Skeletal muscle tissue (tissue), 4 donors: ENCODE measurements around the gene CAPN10. TPM values are rescaled to one million over a fixed set of nuclear protein-coding genes. Genes with fewer than 3 reads are reported as not detected.

Experiments used
- H3K27ac ChIP-seq: one replicate; pipeline ENCODE4 v1.7.0; 2013; ENCODE audit warnings: mild to moderate bottlenecking, low read depth, low read length, inconsistent platforms
- H3K27me3 ChIP-seq, 3 donors: one replicate each; pipeline ENCODE4 v1.7.0; 2013; ENCODE audit warnings: low read length in 3 of 3; ENCODE audit not compliant: control insufficient read depth in 3 of 3, insufficient read depth in 3 of 3
- H3K36me3 ChIP-seq, 3 donors: one replicate each; pipeline ENCODE4 v1.7.0; 2013; ENCODE audit warnings: low read length in 3 of 3; ENCODE audit not compliant: control insufficient read depth in 3 of 3, insufficient read depth in 3 of 3
- H3K4me1 ChIP-seq, 3 donors: one replicate each; pipeline ENCODE4 v1.7.0; 2013; ENCODE audit warnings: low read length in 3 of 3, mild to moderate bottlenecking in 3 of 3; ENCODE audit not compliant: control insufficient read depth in 3 of 3, insufficient read depth in 3 of 3
- H3K4me3 ChIP-seq, 3 donors: one replicate each; pipeline ENCODE4 v1.7.0; 2013; ENCODE audit warnings: low read length in 3 of 3
- H3K9ac ChIP-seq, 3 donors: one replicate each; pipeline ENCODE4 v1.7.0; 2013; ENCODE audit warnings: low read length in 3 of 3, mild to moderate bottlenecking in 3 of 3, moderate library complexity in 2 of 3, low read depth in 1 of 3
- H3K9me3 ChIP-seq, 3 donors: one replicate each; pipeline ENCODE4 v1.7.0; 2013; ENCODE audit warnings: low read length in 3 of 3; ENCODE audit not compliant: control insufficient read depth in 3 of 3
- total RNA-seq: library from RNA; depleted of rRNA; stranded (reverse); fragments of >200 nt; gene quantifications from one replicate; pipeline ENCODE4 v1.2.3, GENCODE V29; 2014
- donor health status: Osteomylitis.

Gene CAPN10
- total RNA-seq, 1 donor from 2014 or later = 12.0 TPM

- H3K4me3 ChIP-seq = peak overlapping the region; percentile 79 to 83 (median 83)
- H3K36me3 ChIP-seq = peaks cover 1 to 11% (median 5%) of the 10 kb centered on the region in 3 donors
- no peak overlapping the region for H3K27ac ChIP-seq
- H3K9ac ChIP-seq = peak overlapping the region; percentile 47 to 88 (median 74)
- no peaks in the 10 kb centered on the region for H3K27me3 ChIP-seq
- no peaks in the 10 kb centered on the region for H3K9me3 ChIP-seq
- H3K4me1 ChIP-seq = peaks cover 35 to 54% (median 47%) of the 10 kb centered on the region in 3 donors
Observed at GRCh38 chr2:240569523-240569997, 17.0 kb upstream of the CAPN10 start.

GRCh38 chr2:240569998-240570530, 16.5 kb upstream of the CAPN10 start:
- Histone ChIP-seq H3K27ac (no peak overlapping the region), H3K4me3 (peak overlapping the region in 2 of 3 donors; percentile 79 to 83), H3K36me3 (peaks cover 7 to 16% (median 9%) of the 10 kb centered on the region in 3 donors), H3K9ac (peak overlapping the region in 2 of 3 donors; percentile 20 to 40), H3K9me3 (no peaks in the 10 kb centered on the region), H3K4me1 (peaks cover 35 to 51% (median 46%) of the 10 kb centered on the region in 3 donors), H3K27me3 (no peaks in the 10 kb centered on the region)

- no peaks in the 10 kb centered on the region for H3K9me3 ChIP-seq
- H3K27me3 ChIP-seq = no peaks in the 10 kb centered on the region
- peak overlapping the region in 1 of 3 donors; percentile 8 for H3K9ac ChIP-seq
- no peak overlapping the region for H3K4me3 ChIP-seq
- peaks cover 33 to 44% (median 40%) of the 10 kb centered on the region in 3 donors for H3K4me1 ChIP-seq
- no peak overlapping the region for H3K27ac ChIP-seq
- H3K36me3 ChIP-seq = peaks cover 7 to 20% (median 11%) of the 10 kb centered on the region in 3 donors
Observed at GRCh38 chr2:240570531-240571313, 15.8 kb upstream of the CAPN10 start.

DNA sequence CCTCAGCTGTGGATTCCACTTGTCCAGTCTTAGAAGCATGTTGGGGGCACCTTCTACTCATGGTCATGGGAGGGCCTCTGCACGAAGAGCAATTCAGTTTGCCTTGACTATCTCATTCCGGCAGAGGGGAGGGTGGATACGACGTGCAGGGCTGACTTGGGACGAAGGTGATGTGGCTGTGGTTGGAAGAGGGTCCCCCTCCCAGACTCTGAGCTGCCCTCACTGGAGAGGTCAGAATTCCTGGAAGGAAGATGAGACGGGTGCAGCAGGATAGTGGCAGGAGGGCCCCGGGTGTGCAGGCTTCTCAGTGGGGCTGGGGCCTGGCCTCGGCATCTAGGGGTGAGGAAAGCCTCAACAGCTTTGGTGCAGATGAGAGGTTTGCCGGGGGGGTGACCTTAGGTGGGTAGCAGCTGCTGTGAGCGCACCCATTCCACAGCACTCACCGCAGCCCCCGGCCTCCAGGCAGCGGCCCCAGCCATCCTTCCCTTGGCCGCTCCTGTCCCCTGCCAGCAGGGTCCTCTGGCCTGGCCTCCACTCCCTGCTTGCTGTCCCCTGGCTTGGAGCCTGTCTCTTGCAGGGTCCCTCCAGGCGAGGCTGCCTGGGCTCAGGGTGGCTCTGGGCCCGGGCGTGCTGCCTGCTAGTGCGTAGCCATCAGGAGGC, 15.1 kb upstream of the CAPN10 start:
- peak overlapping the region in 1 of 3 donors; percentile 8 for H3K9ac ChIP-seq
- no peak overlapping the region for H3K27ac ChIP-seq
- H3K4me3 ChIP-seq = no peak overlapping the region
- H3K27me3 ChIP-seq = no peaks in the 10 kb centered on the region
- H3K36me3 ChIP-seq = peaks cover 11 to 20% (median 15%) of the 10 kb centered on the region in 3 donors
- no peaks in the 10 kb centered on the region for H3K9me3 ChIP-seq
- peaks cover 27 to 38% (median 34%) of the 10 kb centered on the region in 3 donors for H3K4me1 ChIP-seq

DNA sequence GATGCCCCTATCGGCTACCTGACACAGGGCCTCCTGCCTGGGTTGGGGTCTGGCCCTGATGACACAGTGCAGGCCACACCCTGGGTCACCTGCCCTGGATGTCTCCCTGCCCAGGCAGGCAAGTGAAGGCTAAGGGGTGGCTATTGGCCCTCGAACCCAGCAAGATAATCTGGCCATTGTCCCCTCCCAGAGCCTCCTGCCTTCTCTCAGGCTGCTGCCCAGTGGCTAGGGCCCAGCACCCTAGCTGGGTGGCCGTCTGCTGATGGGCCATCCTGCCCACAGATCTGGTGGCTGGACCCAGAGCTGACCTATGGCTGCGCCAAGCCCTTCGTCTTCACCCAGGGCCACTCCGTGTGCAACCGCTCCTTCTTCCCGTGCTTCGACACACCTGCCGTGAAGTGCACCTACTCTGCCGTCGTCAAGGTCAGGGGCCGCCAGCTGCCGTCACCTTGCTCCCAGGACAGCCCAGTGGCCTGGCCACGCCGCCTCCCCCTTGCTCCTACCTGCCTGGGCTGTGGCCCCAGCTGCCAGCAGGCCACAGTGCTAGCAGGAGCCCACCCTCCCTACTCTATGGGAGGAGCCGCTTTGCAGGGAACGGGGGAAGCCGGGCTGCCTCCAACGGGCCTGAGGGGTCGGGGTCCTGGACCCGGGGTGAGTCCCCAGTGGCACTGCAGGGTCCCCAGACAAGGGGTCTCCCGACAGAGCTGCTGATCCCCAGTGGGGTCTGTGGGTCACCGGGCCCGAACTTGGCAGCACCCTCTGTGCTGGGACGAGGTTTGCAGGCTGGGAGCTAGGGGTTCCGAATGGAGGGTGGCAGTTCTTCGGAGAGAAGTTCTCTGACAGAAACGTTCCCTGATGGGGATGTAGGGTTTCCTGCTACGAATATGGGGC, 14.1 kb upstream of the CAPN10 start:
- peaks cover 12 to 27% (median 20%) of the 10 kb centered on the region in 3 donors for H3K36me3 ChIP-seq
- H3K9ac ChIP-seq = no peak overlapping the region
- H3K27ac ChIP-seq = no peak overlapping the region
- no peak overlapping the region for H3K4me3 ChIP-seq
- H3K4me1 ChIP-seq = peaks cover 18 to 29% (median 25%) of the 10 kb centered on the region in 3 donors
- no peaks in the 10 kb centered on the region for H3K9me3 ChIP-seq
- H3K27me3 ChIP-seq = no peaks in the 10 kb centered on the region

DNA sequence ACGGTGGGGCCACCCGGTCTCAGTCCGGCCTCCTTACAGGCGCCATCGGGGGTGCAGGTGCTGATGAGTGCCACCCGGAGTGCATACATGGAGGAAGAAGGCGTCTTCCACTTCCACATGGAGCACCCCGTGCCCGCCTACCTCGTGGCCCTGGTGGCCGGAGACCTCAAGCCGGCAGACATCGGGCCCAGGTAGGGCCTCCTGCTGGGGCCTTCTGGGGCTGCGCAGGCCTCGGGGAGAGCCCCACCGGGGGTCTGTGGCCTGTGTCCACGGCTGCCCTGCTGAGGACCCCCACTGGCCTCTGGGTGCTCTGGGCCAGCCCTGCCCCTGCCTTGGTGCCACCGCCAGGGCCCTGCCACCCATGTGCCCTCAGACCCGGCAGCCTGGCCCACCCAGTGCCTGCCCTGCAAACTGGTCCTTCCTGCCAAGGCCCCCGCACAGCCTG, 13.4 kb upstream of the CAPN10 start:
- H3K9ac ChIP-seq = no peak overlapping the region
- no peak overlapping the region for H3K27ac ChIP-seq
- H3K9me3 ChIP-seq = no peaks in the 10 kb centered on the region
- H3K4me3 ChIP-seq = no peak overlapping the region
- peaks cover 16 to 32% (median 20%) of the 10 kb centered on the region in 3 donors for H3K36me3 ChIP-seq
- H3K4me1 ChIP-seq = peaks cover 14 to 23% (median 19%) of the 10 kb centered on the region in 3 donors
- H3K27me3 ChIP-seq = no peaks in the 10 kb centered on the region

GRCh38 chr2:240573516-240574385, 12.8 kb upstream of the CAPN10 start:
- peaks cover 16 to 34% (median 20%) of the 10 kb centered on the region in 3 donors for H3K36me3 ChIP-seq
- H3K27ac ChIP-seq = no peak overlapping the region
- H3K9ac ChIP-seq = no peak overlapping the region
- H3K27me3 ChIP-seq = no peaks in the 10 kb centered on the region
- no peak overlapping the region for H3K4me3 ChIP-seq
- H3K9me3 ChIP-seq = no peaks in the 10 kb centered on the region
- H3K4me1 ChIP-seq = peaks cover 14 to 23% (median 19%) of the 10 kb centered on the region in 3 donors

GRCh38 chr2:240574386-240575100, 12.0 kb upstream of the CAPN10 start:
- Histone ChIP-seq H3K4me3 (no peak overlapping the region), H3K9me3 (no peaks in the 10 kb centered on the region), H3K4me1 (peaks cover 10 to 19% (median 13%) of the 10 kb centered on the region in 3 donors), H3K36me3 (peaks cover 16 to 34% (median 20%) of the 10 kb centered on the region in 3 donors), H3K9ac (no peak overlapping the region), H3K27me3 (no peaks in the 10 kb centered on the region), H3K27ac (no peak overlapping the region)
